Adrenal gland (tissue), 5 donors: Measurements from ENCODE around the gene RBBP5.

Experiments
- CTCF ChIP-seq, 6 experiments: fragments of 450-650 bp in 4 of 6; fragments of 200-600 bp in 2 of 6; sonication (generic) in 1 of 6; IDR thresholded peaks; 1 replicate in 5 of 6; 2 replicates in 1 of 6; pipeline versions ENCODE4 v1.5.1 to v1.8.0; 2016 to 2021; ENCODE audit warnings: antibody characterized with exemption in 6 of 6, mild to moderate bottlenecking in 2 of 6, moderate library complexity in 1 of 6
- POLR2A ChIP-seq, 2 donors: fragments of 450-650 bp; IDR thresholded peaks; one replicate each; pipeline ENCODE4 v1.6.1; 2017; ENCODE audit warnings: antibody characterized with exemption in 2 of 2, mild to moderate bottlenecking in 2 of 2, moderate library complexity in 1 of 2
- donor health status: DM: no; HTN: no; CAD: no.

- TF ChIP-seq CTCF (IDR thresholded peaks at IDR 0.05) (peak; percentile 75 to 95 (median 90)), POLR2A (IDR thresholded peaks at IDR 0.05) (no peak)
Observed at GRCh38 chr1:205061665-205062069, 60.1 kb downstream of the RBBP5 start.
